ENCODE measurements around the gene DDX20.

The DDX20 gene

DNA sequence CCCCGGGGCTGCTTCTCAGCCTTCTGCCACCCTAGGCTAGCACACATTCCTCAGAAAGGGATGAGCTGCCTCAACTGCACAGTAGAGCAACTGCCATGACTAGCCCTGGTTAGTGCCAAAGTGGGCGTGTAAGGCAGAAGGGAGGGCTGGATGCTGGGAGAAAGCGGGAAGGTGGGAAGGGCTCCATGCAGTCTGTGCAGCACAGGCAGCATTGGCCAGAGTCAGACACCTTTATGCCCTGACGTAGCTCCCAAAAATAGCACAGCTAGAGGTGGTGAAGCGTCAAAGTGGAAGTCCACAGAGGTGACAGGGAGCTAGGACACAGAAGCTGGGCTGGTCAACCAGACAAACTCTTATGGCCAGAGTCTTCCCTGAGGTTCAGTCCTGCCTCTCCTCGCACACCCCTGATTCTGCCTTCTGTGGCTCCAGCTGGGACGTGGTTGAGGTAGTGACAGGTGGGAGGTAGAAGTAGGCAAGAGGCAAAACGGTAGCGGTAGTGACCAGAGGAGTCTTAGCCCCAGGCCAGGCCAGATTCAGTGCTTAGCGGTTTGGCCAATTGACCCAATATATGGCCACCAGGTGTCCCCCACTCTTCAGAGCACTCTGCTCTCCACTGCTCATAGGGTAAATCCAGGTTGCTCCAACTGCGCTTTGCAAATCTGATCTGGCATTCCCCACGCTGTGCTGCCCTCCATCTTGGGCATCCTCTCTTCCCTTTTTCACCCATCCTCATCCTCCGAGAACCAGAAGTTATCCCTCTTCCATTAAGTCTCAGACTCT is 45.6 kb downstream of the DDX20 start:
- no peak for TF ChIP-seq POLR2A (IDR thresholded peaks at IDR 0.05; ENCODE audit: low read length)
- TF ChIP-seq GATA1 (IDR thresholded peaks at IDR 0.05; ENCODE audit: low read depth, low read length), result no peak

DNA sequence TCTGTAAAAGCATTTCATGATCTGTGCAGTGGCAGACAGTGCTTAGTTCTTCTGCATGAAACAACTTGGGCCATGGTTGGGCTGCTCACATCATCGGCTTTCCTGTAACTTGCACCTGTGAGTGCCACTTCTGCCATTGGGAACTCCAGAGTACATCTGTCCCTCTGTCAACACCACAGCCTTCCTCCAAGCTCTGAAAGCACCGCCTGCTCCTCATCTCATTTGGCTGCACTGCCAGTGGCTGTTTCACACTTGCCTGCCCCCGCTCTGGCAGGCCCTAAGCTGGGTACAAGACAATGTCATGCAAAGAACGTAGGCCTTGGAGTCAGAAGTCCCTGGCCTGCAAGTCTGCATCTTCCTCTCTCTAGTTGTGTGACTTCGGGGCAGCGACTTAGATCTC is 46.4 kb downstream of the DDX20 start:
- TF ChIP-seq POLR2A (IDR thresholded peaks at IDR 0.05; ENCODE audit: low read length), result no peak
- TF ChIP-seq GATA1 (IDR thresholded peaks at IDR 0.05; ENCODE audit: low read depth, low read length), result no peak
- no peak for DNase-seq

More for the DNA sequence above, 45.6 kb downstream of the DDX20 start:
- no peak for DNase-seq

DNA sequence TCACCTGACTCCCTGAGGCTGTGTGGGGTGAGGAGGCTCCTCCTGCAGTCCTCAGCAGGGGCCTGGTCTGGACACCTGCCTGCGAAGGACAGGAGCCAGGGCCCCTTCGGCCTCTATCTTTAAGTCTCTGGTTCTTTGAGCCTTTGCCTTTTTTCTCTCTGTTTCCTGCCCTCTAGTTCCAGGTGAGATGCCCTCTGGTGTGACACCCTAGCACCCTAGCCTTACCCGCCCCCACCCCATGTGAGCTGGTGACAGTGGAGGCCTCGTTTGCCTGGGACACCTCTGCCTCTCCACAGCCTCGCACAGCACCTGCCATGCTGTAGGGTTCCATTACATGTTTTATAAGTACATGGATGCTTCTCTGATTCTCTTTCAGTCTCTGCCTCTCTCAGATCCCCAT is 47.3 kb downstream of the DDX20 start:
- TF ChIP-seq POLR2A (IDR thresholded peaks at IDR 0.05; ENCODE audit: low read length), result no peak
- no peak for TF ChIP-seq GATA1 (IDR thresholded peaks at IDR 0.05; ENCODE audit: low read depth, low read length)
- no peak for DNase-seq

DNA sequence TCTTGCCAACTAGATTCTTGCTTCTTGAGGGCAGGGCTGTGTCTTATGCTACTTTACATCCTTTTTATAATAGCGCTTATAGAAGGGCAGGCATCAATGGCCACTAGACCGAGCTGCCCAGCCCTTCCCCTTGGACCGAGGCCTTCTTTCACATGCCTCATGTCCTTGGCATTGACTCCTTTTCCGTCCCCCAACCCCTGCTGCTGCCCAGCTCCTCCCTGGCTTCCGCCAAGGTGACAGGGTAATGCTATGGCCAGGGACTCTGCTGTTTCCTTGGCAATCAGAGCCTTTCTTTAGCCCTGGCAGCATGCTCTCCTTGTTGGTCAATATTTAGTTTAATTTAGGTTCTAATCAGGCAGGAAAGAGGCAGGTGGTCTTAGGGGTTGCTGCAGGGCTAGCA is 48.2 kb downstream of the DDX20 start:
- no peak for DNase-seq
- no peak for TF ChIP-seq POLR2A (IDR thresholded peaks at IDR 0.05; ENCODE audit: low read length)
- TF ChIP-seq GATA1 (IDR thresholded peaks at IDR 0.05; ENCODE audit: low read depth, low read length), result no peak

DNA sequence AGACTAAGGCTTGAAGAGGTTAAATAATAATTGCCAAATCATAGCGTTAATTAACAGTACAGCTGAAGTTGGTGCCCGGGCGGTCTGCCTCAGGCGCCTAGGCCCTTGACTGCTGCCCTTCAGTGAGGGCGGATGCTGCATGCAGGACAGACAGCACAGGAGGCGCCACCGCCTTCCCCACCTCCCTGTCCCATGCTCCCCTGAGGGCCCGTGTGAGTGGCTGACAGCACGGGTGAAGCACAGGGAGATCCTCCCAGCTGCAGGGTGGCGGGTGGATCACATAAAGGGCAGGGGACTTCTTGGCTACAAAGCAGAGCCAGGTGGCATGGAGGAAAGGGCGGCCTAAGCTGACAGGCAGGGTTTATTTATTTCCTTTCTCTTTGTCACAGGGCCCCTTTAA is 49.1 kb downstream of the DDX20 start:
- DNase-seq, result no peak

DNA sequence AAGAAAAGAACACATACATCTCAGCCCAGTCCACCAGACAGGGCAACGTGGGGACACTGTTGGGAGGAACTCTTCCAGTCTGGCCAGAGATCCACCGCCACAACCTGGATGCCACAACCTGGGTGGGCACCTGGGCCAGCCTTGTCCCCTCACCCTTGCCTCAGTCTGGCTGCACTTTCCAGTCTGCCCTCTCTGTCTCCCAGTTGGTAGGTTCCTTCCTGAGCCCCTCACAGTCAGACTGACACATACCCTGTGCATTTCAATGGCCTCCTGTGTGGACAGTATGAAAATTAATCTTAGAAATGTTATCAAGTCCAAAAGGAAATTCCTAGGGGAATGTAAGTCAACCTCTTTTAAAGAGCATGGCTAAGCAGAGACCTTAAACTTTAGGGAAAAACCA is 49.5 kb downstream of the DDX20 start:
- DNase-seq, result no peak
- TF ChIP-seq POLR2A (IDR thresholded peaks at IDR 0.05; ENCODE audit: low read length), result no peak
- TF ChIP-seq GATA1 (IDR thresholded peaks at IDR 0.05; ENCODE audit: low read depth, low read length), result no peak

More for the DNA sequence above, 49.1 kb downstream of the DDX20 start:
- TF ChIP-seq GATA1 (IDR thresholded peaks at IDR 0.05; ENCODE audit: low read depth, low read length) (no peak), POLR2A (IDR thresholded peaks at IDR 0.05; ENCODE audit: low read length) (no peak)

DNA sequence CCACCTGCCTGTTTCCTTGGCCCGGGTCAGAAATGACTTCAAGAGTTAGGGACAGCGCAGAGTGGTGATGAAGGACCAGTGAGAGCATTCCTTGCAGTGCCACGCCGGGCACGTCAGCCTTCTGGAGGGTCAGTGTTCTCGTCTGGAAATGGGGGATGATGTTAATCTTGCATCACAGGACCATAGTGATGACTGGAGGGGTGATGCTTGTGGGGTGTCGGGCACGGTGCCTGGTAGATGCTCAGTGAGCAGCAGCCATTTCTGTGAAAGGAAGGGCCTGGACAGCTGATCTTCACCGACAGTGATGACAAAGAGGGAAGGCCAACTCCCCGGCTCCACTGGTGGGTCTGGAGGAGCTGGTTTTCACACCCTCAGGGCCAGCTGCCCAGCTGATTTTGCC is 56.2 kb downstream of the DDX20 start:
- DNase-seq, result no peak
- TF ChIP-seq POLR2A (IDR thresholded peaks at IDR 0.05; ENCODE audit: low read length), result no peak
- TF ChIP-seq GATA1 (IDR thresholded peaks at IDR 0.05; ENCODE audit: low read depth, low read length), result no peak

DNA sequence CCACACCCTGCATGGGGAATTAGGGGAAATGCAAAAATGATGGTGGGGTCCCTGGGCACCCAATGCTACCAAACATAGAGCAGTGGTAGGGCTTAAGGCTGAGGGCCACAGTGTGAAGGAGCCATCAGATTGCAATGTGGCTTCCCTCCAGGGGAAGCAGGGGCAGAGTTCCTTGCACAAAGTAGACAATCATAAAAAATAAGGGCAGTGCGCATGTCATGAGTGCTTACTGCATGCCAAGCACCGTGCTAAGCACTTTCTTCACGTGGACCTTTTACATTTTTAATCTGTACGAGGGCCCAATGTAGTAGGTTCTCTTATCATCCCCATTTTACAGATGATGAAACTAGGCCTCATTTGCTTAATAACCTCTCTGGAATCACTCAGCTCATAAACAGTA is 56.6 kb downstream of the DDX20 start:
- TF ChIP-seq POLR2A (IDR thresholded peaks at IDR 0.05; ENCODE audit: low read length) (no peak), GATA1 (IDR thresholded peaks at IDR 0.05; ENCODE audit: low read depth, low read length) (no peak)
- no peak for DNase-seq

DNA sequence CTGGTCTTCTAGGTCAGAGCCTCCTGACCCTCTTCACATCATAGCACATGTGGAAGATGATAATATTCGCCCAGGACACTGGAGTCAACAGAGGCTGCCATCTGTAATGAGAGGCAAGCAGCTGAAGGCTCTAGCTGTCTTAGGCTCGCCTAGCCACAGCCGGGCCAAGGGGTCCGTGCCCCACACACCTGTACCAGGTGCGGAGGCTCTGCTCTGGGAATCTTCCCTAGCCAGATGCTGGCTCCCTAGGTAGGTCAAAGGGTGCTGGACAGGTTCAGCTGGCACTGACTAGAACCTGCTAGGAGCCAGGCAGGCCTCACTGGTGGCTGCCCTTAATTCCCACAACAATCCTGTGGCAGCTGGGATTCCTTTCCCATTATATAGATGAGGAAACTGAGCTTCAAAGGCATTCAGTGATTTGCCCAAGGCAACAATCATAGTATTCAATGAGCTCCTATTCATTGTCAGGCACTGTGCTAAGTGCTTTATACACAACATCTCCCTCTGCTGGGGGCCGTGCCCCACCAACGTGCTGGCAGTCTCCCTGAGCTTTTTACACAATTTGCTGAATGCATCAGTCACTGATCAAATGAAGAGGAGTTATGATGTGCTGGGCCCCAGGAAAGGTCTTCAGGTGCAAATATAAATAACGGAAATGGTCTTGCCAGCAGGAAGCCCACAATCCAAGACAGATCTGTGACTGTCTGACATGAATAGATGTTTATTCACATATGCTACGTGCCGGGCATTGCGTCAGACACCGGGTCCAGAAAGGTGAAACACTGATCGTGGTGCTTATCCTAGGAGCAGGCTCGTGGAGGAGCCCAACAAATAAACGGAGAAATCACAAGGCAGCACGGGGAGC is 58.0 kb downstream of the DDX20 start:
- peak; percentile 18 to 23 for DNase-seq

DNA sequence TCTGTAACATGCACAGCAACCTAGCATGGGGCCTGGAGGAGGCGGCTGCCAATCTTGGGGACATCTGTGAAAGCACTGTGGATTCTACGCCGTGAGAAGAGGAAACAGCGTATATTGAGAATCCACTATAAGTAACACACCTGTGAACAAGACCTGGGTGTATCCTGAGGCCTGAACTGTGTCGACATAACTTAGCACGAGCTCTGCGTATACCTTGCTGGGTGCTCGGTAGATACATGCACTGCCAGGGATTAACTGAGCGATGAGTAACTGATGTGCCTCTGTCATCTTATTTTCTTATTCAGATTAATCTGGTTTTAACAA is 58.6 kb downstream of the DDX20 start:
- TF ChIP-seq POLR2A (IDR thresholded peaks at IDR 0.05; ENCODE audit: low read length), result no peak
- no peak for TF ChIP-seq GATA1 (IDR thresholded peaks at IDR 0.05; ENCODE audit: low read depth, low read length)
- no peak for DNase-seq

More for the DNA sequence above, 58.0 kb downstream of the DDX20 start:
- TF ChIP-seq POLR2A (IDR thresholded peaks at IDR 0.05; ENCODE audit: low read length) (no peak), GATA1 (IDR thresholded peaks at IDR 0.05; ENCODE audit: low read depth, low read length) (no peak)

DNA sequence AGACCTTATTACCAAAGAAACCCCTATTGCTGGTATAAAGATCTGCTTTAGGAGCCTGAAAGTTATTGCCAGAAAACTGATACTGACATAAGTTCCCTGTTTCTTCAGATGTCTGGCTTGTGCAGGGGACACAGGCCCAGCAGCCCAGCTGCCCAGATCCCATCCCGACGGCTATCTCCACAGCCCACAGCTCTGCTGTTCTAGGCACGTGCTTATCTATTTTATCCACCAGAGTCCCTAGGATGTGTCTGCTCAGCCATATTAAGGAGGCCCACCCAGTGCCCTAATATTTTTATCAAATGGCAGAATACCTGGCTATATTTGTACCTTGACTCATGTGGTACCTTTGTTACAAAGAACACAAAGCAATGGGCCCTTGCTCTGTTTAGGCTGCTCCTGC is 58.9 kb downstream of the DDX20 start:
- TF ChIP-seq GATA1 (IDR thresholded peaks at IDR 0.05; ENCODE audit: low read depth, low read length) (no peak), POLR2A (IDR thresholded peaks at IDR 0.05; ENCODE audit: low read length) (no peak)
- DNase-seq, result peak; percentile 63 to 85

Data from erythroblast (primary cell).